IMR-90 (cell line): Measurements from ENCODE around the gene PNP.

Source experiments
- RAD21 ChIP-seq: IDR thresholded peaks from 2 replicates; pipeline ENCODE4 v1.6.1; 2012; ENCODE audit warnings: low read length, improper control_type of control experiment
- TF ChIP-seq, protein P1 (sequence below): conservative IDR thresholded peaks from 2 replicates; pipeline ENCODE4 v1.5.1; 2012; ENCODE audit warnings: mild to moderate bottlenecking, low read depth, low read length, improper control_type of control experiment

- TF ChIP-seq, protein P1, sequence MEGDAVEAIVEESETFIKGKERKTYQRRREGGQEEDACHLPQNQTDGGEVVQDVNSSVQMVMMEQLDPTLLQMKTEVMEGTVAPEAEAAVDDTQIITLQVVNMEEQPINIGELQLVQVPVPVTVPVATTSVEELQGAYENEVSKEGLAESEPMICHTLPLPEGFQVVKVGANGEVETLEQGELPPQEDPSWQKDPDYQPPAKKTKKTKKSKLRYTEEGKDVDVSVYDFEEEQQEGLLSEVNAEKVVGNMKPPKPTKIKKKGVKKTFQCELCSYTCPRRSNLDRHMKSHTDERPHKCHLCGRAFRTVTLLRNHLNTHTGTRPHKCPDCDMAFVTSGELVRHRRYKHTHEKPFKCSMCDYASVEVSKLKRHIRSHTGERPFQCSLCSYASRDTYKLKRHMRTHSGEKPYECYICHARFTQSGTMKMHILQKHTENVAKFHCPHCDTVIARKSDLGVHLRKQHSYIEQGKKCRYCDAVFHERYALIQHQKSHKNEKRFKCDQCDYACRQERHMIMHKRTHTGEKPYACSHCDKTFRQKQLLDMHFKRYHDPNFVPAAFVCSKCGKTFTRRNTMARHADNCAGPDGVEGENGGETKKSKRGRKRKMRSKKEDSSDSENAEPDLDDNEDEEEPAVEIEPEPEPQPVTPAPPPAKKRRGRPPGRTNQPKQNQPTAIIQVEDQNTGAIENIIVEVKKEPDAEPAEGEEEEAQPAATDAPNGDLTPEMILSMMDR, result no peak
- no peak for TF ChIP-seq RAD21
Measured at GRCh38 chr14:20455355-20456300, 13.6 kb upstream of the PNP start.
